Left kidney (tissue), 2 donors: Measurements from ENCODE around the gene ADSS1. TPM values are rescaled to one million over a fixed set of nuclear protein-coding genes. Genes with fewer than 3 reads are reported as not detected.
A peak's percentile ranks its signal among the peaks of the same experiment; 100 is the strongest.

Experiments
- DNase-seq: peaks from one replicate; pipeline ENCODE4 v3.0.0-alpha.2; 2013
- polyA plus RNA-seq: library from polyadenylated mRNA; unstranded; fragments of 120-200 nt; gene quantifications from one replicate; pipeline ENCODE4 v1.2.1, GENCODE V29; 2013; ENCODE audit not compliant: insufficient read length

The ADSS1 gene
- polyA plus RNA-seq, 1 donor = 16.0 TPM

DNA sequence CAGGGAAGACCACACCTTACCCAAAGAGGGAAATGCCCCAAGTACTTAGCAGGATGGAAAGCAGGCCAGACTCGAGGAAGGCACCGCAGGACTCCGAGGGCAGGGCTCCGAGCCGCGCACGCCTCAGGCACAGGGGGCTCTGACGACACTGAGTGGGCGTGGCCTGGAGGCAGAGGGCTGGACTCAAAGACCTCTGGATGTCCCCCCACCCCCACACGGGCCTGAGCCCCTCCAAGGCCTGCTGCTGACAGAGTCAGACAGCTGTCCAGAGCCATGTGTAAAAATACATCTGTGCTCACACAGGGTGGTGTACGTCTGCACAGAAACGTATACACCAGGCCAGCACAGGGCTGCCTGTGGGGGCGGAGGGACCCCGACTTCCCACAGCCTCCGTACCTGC, 70.1 kb downstream of the ADSS1 start:
- no peak for DNase-seq

DNA sequence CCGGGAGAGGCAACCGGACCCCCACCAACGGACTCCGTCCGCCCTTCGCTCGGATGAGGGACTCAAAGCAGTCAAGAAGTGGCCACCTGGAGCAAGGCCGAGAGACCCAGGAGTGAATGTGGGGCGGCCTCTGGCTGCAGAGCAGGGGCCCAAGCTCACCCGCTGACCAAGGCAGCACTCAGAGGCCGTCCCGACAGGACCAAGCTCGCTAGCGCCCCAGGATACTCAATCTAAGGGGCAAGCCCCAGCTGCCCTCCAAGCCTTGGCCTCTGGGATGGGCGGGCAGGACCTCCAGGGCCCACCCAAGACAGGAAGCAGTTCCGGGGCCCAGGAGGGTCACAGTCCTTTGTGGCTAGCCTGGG, 70.6 kb downstream of the ADSS1 start:
- DNase-seq = no peak

DNA sequence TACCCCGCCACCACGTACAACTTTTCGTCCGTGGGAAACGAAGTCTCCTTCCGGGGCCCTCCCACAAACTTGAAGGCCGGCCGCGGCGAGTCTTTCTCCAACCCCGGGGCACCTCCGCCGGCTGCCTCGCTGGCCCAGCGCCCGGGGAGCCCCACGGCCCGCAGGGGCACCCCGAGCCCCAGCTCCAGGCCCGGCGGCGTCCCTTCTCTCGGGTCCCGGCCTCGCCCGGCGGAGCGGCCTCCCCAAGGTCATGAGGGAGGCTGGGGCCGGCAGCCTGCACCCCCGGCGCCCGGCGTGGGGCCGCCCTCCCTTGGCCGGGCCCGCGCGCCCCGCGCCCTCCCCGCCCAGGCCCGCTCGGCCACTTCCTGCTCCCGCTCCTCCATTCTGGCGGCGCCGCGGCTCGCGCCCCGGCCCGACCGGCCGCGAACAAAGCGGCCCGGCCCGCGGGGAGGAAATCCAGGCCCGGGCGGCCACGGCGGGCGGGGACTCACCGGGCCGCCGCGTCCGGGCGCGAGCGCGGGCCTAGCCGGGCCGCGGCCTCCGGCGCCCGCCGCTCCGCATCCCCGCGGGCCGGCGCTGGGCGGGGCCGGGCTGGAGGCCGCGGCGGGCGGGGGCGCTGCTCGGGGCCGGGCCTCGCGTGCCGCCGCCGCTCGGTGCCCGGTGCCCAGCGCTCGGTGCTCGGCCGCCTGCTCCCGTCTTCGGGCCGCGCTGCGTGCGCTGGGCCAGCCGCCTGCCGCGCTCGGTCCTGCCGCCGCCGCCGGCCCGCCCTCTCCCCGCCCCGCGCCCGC, 71.2 kb downstream of the ADSS1 start, which contains the start of gene AKT1:
TSS of gene AKT1 (minus strand) at position 756 of the 788 bp plus-strand sequence. CDS start 3,105 bp downstream, outside the sequence.
- no peak for DNase-seq

DNA sequence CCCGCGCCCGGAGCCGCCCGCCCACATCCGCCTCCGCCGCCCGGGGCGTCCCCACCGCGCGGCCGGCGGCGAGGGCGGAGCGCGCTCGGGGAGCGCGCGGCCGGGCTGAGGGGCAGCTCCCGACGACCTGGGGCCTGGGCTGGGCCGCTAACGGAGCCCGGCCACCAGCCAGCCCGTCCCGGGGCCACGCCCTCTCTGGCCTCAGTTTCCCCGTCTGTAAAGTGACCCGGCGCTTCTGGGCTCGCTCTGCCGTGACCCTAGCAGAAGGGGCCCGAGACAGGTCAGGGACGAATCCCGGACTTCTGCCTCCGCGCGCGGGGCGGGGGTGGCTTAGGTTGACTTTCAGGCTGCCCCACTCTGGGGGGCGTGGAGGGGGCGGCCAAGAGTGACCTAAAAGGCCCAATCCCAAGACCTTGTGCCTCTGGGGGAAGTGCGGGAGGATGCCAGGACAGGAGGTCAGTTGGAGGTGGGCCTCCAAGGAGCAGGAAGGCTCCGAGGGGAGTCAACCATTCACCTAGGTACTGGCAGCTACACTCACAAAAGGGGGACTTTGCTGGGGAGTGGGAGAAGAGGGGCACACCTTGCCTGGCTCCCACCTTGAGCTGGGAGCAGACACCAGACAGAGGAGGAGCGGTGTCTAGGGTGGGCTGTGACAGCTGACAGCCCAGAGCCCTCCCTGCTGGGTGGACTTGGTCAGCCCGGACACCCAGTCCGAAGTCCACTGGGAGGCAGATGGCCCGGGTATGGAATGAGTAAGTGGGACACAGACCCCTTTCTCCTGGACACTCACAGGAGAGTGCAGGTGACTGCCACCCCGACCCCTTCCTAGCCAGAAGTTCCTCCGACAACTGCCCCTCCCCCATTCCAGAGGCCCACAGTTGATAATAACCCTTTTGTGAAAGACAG, 72.0 kb downstream of the ADSS1 start:
- DNase-seq = peak; percentile 34

DNA sequence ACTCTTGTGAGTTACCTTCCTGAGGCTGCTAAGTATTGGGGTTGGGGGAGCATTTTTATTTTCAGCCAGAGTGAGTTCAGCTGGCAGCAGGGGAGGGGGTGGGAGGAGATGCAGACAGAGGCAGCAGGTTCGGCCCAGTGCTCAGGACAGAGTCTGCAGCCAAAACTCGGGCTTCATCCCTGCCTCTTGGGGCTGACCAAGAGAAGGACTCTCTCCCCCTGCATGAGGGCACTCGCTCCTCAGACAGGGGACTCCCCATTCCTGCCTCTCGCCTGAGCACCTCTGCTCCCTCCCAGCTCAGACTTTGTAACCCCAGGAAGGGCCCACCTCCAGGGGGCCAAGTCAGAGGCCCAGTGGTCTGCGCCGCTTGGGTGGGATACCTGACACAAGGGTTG, 72.7 kb downstream of the ADSS1 start:
- DNase-seq = no peak

Other genes starting within 250 kb of the ADSS1 start
- gene C14orf180, start 144.5 kb upstream of the ADSS1 start, polyA plus RNA-seq = not detected
- 0.60 TPM for gene TMEM179, start 119.5 kb upstream of the ADSS1 start, polyA plus RNA-seq
- gene INF2, start 34.6 kb upstream of the ADSS1 start, polyA plus RNA-seq = 38.9 TPM
- gene SIVA1, start 28.9 kb downstream of the ADSS1 start, polyA plus RNA-seq = 52.3 TPM
- 96.9 TPM for gene AKT1, start 71.5 kb downstream of the ADSS1 start, polyA plus RNA-seq
- 3.1 TPM for gene ZBTB42, start 76.9 kb downstream of the ADSS1 start, polyA plus RNA-seq
- 11.7 TPM for gene CEP170B, start 141.0 kb downstream of the ADSS1 start, polyA plus RNA-seq
- 2.5 TPM for gene PLD4, start 200.7 kb downstream of the ADSS1 start, polyA plus RNA-seq